Nucleus accumbens (tissue), 56 donors: ENCODE measurements around the gene HEPACAM.

ENCODE experiments used
- DNase-seq, 56 donors: peaks; one replicate each; lab custom pipeline; 2025; lab: John Stamatoyannopoulos, UW

Gene HEPACAM

DNA sequence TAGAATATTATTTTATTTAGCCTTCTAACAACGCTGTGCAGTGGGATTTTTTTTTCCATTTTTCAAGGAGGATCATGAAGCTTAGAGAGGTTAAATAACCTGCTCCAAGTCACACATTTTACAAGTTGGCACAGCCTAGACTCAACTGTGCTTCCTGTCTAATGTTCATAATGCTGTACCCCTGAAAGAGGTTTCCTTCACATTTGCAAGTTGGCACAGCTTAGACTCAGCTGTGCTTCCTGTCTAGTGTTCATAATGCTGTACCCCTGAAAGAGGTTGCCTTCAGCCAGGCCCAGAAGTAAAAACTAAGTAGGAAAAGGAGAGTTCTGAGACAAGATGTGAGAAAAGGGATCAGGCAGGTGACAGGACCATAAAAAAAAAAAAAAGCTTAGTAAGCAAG lies 7.9 kb upstream of the HEPACAM start:
- no peak for DNase-seq

DNA sequence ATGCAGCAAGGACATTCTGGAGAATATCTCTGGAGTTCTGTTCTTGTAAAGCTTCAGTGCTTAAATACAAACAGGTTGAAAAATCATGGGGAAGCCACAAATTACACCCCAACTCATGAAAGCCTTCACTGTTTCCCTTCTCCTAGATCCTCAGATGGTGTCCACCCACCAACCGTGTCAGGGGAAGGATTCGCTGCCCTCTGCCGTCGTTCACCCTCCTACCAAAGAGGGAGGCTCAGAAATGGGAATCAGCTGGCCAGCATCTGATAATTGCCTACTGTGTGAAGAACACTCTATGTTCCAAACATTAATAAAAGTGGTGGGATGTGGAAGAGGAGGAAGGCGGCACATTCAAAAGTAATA lies 7.4 kb upstream of the HEPACAM start:
- DNase-seq, result peak in 52 of 56 donors; percentile 23 to 86 (median 66)

DNA sequence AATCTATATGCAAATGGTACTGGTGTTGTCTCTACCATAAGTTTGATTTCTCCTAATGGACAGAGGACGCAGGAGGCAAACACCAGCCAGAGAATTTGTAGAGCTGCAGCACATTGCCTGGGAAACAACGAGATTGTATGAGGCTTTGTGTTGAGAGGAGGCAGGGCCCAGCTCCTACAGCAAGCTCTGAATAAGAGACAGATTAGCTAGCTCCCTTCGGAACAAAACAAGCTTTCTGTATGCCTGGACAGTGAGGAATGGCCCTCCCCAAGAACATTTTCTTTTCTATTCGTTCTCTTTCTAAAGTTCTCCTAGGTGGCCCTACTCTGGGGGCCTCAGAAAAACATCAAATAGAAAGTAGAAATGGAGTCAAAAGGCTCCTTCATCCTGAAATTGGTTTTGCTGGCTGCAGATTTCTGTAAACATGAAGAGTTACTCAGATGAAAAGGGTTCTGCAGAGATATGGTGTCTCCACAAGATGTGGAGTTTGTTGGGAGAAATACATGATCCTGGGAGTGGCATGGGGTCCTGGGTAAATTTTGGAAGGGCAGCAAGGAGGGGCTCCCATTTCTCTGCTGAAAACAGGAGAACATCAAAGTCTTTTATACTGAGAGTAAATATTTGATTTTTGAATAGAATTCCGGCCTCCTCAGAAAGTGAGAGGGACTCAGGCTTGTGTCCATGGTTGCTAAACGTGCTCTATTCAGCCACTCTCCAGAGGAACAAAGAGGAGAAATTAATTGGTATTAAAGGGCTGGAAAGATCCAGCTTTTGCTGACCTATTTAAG lies 6.8 kb upstream of the HEPACAM start:
- DNase-seq, result peak in 48 of 56 donors; percentile 24 to 90 (median 62)

DNA sequence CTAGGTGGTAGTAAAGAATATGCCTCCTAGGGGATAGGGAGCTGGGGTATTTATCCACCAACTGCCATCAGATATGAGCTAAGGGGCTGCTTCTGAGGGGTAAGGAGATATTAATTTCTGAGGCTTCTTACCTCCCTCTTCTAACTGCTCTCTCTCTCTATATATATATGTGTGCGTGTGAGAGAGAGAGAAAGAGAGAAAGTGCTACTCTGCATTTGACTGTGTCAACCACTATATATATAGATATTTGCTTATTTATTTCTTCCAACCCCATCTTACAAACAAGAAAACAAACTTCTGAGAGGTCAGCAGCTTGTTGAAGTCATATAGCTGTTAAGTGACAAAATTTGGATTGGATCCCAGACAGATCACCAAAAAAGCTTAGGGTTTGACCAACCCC lies 5.9 kb upstream of the HEPACAM start:
- DNase-seq, result no peak

DNA sequence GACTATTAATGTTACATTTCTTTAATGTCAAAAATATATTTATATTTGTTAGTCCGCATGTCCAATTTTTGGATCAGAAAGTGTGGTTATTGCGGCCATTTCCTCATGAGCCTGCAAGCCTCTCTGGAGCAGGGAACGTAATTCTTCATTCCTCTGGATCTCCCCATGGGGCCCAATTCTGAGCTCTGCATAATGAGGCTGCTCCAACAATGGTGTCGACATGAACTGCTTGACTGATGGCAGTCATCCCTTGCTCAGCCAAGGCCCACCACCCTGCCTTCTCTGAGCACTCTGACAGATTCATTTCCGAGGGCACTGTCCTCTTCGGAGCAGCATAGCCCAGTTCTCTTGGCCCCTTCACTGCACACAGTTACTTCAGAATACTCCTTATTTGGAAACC lies 3.1 kb upstream of the HEPACAM start:
- no peak for DNase-seq

DNA sequence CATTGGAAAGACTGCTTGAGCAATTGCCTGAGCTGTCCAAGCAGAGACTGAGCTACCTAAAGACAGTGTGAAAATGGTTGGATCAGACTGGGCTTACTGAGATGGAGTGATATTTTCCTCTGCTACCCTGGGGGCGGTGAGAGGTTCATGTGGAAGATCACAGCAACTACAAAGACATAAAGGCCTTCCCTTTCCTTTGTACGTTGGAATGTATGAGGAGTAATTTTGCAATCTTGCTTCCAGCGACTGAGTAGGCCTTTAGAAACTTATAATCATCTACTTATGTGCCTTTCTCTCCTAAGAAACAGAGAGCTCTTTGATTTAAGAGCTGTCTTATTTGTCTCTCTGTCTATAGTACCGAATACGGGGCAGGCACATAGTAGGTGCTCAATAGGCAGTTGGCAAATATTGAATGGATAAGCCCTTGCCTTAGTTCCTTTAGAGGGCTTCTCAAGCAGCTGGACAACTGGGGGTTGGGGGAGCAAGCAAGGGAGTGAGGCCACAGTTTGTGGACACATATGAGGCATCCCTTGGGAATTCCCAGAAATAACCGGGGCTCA lies 2.4 kb upstream of the HEPACAM start:
- no peak for DNase-seq

DNA sequence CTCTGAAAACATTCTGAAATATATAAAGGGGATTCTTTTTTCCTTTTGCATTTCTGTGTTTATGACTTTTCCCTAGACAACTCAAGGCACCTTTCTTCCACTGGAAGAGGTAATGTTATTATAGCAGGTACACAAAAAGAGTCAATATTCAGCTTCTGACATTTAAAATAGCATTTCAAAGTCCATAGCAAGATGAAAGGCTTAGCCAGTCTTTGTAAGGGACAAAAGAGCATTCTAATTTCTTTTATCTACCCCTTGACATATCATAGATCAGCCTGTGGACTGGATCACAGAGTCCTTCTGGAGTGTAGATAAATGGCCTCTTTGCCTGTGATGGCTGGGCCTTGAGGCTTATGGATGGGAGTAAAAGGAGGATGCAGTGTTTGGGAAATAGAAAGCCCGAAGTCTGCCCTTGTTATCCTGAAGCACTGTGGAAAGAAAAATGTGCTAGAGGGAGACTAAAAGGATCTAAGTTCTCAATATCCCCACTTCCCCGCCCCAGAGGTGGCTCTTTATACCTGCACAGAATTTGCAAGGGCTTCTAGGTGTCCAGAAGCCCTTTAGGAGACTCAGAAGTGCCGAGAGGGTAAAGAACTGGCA lies 1.6 kb upstream of the HEPACAM start:
- DNase-seq, result no peak

DNA sequence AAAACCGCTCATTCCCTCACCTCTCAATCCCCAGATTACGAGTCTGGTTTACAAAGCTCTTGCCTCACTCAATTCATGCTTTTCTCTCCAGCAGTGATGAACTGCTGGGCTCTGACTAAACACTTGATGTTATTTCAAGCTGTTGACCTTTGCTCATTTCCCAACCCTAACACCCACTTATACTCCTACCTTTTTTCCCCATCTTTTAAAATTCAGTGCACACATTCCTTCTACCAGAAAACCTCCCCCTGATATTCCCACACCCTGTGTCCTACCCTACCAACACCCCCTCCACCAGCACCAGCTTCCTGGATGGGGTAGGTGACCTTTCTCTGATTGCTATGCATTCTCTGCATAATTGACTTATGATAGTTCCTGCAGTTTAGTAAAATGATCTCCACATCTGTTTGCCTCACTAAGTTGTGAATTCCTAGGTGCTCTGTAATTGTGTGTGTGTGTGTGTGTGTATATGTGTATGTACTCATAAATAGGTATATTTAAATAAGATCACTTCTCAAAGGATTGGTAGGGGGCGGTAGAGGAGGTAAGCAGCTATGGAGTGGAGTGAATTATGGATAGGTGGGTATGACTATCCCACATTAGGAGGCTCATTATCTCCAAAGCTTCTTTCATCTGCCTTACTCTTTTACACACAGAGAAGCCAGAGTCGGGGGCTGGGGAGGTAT lies 842 bp downstream of the HEPACAM start:
- no peak for DNase-seq

DNA sequence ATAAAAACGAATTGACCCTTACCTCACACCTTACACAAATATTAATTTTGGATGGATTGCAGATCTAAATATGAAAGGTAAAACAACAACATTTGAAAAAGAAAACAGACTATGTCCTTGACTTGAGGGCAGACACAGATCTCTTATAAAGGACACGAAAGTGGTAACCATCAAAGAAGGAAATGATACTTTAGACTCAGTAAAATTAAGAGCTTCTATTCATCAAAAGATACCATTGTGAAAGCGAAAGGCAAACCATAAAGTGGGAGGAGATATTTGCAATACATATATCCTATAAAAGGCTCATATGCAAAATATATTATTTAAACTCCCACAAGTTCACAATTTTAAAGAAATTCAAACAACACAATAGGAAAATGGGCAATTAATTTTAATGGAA lies 5.0 kb downstream of the HEPACAM start:
- DNase-seq, result no peak

DNA sequence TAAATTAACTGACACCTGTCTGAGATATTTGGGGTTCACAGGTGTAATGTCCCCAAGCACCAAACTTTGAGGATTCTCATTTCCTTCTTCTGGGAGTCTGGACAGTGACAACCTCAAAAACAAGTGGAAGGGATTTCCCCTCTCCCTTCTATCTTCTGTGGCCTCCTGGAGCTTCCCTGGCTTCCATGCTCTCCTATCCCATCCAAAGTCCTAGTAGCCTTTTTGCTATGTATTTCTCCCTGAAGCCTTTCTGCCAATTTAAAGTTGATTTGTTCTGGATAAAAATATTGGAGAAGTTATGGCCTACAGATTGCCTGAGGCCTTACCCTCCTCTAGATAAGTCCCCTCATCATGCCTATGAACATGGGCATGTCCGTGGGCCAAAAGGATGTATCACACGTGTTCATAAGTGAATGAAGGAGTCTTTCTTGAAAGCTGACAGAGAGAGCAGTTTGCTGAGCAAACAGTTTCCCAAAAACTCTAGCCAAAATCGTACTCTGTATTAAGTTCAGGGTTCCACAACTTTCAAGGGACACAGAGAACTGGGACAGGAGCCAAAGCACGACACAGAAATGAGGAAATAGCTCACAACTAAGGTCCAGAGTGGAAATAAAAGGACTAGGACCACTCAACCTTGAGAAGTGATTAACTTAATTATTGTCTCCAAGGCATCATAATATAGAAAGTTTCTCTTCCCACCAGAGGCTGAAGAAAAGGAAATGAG lies 6.7 kb downstream of the HEPACAM start:
- peak in 11 of 56 donors; percentile 12 to 75 (median 30) for DNase-seq

DNA sequence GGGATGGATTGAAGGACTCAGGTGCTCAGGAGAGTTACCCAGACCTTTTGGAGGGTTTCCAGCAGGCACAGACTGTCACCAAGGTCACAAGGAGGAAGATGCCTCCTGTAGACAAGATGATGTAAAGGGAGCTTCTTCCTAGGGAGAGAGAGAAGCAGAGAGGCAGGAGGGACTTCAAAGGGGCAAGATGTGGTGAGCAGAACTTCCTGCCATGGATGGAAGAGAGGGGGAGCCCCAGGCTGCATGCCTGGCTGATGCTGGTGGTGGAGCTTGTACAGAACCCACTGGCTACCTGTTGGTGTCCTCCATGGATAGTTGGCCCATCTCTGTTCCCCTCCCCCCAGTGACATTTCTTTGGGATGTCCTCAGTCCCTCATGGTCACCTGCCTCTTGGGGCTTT lies 12.6 kb downstream of the HEPACAM start:
- DNase-seq, result no peak

DNA sequence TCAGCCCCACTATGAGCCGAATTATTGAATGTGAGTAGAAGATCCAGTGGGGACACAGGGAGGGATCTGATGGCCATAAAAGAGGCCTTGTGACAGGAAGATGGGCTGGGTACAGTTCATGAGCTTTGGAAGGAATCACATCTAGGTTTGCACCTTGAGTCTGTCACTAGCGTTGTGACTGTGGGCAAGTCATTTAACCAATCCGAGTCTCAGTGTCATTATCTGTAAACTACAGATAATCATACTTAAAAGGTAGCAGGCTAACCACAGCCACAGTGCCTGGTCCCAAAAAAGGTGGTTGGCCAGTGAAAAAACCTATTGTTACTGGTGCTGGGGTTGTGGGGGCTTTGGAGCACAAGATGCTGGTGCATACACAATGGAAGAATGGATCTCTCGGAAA lies 13.0 kb downstream of the HEPACAM start:
- no peak for DNase-seq

DNA sequence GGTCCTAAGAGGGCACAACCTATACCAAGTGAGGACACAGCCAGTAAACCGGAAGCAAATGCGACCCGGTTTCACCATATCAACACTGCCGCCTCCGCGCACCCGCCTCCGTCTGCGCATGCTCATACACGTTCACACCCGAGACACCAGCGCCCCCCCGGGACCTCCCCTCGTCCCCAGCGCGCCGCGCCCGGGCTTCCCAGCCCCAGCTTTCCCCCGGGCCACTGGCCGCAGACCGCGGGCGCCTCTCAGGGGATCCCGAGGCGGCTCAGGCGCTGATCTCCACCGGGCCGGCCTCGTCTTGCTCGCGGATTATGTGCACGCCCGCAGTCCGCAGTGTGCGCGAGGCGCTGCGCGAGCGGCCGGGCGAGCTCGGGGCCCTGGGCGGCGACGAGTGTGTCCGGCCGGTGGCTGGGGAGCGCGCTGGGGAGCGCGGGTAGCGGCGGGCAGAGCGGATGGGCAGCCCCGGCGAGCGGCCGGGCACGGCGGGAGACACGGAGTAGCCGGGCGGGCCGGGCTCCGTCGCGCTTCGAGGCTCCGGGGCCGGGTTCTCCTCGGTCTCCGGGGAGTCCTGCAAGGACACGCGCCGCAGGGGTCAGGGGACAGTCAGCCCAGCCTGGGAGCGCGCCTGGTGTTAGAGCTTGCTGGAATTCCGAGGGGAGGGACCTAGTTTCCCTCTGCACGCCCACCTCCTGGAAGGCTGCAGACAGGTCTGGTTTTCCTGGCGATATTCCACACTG lies 14.8 kb downstream of the HEPACAM start:
- peak in 16 of 56 donors; percentile 23 to 64 (median 32) for DNase-seq

DNA sequence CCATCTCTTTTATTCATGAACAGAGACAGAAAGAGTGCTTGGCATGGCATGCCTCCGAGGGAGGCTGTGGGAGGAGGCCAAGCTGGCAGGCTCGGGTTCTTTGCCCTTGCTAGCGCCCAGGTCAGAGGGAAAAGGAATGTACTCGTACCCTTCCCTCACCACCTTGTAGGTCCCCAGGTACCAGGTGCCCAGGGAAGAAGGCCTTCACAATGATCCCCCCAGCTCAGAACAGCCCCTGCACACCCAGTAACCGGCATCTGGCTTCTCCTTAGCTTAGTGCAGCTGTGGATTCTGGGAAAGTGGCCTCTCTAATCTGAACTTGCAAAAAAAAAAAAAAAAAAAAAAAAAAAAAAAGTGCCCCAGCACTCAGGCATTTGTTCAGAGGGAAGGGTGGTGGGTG lies 15.5 kb downstream of the HEPACAM start:
- DNase-seq, result no peak

DNA sequence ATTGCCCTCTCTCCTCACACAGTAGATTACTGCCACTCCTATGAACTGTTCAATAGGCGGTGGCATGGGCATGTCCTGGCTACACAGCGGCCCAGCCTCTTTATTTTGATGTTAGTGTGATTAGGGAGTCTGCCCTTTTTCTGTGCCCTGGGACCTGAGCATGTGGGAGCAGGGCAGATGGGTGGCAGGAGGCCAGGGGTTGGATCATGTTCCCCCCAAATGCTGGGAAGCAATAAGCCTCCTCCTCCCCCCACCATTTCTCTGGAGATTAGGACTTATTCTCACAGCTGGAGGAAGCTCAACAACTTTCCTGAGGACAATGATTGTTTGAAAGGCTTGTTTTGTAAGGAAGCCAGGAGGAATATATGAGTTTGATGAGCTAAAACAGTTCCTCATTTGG lies 15.9 kb downstream of the HEPACAM start:
- peak in 2 of 56 donors; percentile 30 to 31 for DNase-seq

DNA sequence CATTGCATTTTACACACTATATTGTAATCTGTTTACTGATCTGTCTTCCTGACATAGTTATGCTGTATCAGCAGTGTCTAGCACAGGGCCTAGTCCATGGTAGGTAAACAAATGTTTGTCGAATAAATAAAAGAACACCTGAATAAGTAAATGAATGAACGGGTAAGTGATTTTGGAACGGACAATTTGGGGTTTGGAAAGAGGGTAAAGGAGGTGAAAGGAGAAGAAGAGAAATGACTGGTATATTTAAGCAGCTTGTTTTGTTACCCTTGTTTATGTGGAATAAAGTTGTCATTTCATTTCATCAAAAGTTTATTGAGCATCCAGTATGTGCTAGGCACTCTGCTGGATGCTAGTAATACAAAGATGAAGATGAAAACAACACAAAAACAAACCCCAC lies 16.9 kb downstream of the HEPACAM start, which contains the start of gene HEPN1:
Gene HEPN1, plus strand, starts transcription at position 301 of the 400 bp plus-strand sequence.
- DNase-seq, result no peak

DNA sequence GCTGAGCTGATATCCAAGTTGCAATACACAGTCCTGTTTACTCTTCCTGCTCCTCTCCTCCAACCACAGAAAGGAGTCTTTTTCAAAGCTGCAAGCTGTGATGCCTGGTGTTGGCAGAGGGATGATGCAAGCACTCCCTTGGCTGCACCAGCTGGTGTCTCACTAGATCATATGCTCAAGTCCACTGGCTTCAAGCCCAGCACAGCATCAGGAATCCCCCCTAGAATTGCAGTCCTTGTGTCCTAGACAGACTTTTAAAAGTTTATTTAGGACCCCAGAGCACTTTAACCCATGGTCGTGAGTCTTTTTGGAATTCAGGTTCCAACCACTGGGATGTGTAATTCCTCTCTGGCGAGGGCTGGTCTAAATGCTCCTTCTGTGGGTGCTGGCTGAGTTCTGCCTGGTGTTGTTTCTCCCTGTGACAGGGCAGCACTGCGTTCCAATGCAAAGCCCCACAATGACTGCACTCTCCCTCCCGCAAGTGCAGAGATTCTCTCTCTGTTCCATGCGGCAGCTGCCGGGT lies 18.7 kb downstream of the HEPACAM start:
- DNase-seq, result peak in 48 of 56 donors; percentile 18 to 91 (median 78)

DNA sequence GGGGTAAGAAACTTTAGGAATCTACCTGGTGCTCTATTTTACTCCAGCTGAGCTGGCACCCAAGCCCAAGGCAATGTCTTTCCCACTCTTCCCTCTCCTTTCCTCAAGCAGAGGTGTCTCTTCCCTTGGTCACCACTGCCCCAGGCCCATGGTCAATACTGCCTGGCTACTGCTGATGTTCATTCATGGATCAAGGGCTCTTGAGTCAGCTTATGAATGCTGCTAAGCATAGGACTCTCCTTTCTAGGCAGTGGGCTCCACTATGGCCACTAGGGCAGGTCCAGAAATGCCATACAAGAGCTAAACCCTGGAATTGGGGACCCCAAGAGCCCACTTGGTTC lies 19.5 kb downstream of the HEPACAM start:
- DNase-seq, result no peak

DNA sequence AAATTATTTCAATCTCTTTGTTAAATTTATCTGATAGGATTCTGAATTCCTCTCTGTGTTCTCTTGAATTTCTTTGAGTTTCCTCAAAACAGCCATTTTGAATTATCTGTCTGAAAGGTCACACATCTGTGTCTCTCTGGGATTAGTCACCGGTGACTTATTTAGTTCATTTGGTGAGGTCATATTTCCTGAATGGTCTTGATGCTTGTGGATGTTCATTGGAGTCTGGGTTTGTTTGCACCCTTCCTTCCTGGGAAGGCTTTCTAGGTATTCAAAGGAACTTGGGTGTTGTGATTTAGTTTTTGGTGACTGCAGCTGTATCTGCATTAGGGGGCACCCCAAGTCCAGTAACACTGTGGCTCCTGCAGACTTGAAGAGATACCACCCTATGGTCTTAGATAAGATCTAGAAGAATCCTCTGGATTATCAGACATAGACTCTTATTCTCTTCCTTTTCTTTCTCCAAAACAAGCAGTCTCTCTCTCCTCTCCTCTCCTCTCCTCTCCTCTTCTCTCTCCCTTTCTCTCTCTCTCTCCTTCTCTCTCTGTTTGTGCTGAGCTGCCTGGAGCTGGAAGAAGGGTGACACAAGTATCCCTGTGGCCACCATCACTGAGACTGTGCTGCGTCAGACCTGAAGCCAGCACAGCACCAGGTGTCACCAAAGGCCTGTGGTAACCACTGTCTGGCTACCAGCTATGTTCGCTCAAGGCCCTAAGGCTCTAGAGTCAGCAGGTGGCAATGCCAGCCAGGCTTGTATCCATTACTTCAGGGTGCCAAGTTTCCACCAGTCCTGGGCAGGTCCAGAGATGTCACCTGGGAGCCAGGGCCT lies 20.1 kb downstream of the HEPACAM start:
- DNase-seq, result no peak
